GM21723 (cell line): Measurements from ENCODE around the gene CFAP298.
"Not testable (repeated sequence)": the region's sequence is repeated elsewhere in the genome, so short reads cannot be mapped to it uniquely, and the experiment has no call there.

Experiments
- ATAC-seq: cut with Tn5 transposase; IDR thresholded peaks from one replicate; pipeline ENCODE4 v1.9.1; 2021; ENCODE audit warnings: mild to moderate bottlenecking, moderate library complexity; ENCODE audit not compliant: unreplicated experiment

CFAP298 gene, protein sequence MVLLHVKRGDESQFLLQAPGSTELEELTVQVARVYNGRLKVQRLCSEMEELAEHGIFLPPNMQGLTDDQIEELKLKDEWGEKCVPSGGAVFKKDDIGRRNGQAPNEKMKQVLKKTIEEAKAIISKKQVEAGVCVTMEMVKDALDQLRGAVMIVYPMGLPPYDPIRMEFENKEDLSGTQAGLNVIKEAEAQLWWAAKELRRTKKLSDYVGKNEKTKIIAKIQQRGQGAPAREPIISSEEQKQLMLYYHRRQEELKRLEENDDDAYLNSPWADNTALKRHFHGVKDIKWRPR

DNA sequence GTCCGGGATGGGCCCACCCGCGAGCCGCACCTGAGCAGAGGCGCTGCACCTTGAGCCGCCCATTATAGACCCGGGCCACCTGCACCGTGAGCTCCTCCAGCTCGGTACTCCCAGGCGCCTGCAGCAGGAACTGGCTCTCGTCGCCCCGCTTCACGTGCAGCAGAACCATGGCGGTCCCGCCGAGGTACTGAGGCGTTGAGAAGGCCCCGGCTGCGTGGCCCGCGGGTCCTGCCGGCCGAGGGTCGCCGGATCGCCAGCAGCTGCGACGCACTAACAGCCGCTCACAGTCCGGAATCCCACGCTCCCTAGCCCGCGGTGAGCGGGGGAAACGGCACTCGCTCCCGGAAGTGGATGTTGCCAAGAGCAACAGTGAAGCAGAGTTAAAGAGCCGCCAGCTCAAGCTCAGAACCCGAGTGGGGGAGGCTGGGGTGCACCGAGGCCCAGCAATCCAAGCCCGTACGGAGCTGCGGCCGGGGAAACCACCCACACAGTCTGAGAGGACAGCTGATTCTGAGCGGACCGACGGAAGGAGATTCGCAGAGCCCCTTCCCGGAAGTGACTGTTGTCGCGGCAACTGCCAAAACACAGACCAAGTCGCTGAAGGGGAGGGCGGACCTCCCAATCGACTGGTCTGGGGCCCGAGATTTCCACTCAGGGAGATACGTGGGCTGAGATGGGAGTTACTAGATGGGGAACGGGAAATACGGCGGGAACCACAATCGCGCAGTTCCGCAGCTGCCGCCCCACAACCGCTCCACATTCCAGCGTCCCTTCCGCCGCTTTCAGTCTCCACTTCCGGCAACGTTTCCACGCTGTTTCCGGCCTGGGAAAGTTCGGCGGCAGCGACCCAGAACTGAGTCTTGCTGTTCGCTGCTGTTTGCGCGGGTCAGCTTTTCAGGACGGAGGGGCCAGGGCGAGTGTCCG is at the start of gene CFAP298:
CFAP298 (minus strand) TSS at position 303 of the 924 bp plus-strand sequence; CDS start at position 169, 134 bp downstream.
- ATAC-seq: peak; percentile 92

DNA sequence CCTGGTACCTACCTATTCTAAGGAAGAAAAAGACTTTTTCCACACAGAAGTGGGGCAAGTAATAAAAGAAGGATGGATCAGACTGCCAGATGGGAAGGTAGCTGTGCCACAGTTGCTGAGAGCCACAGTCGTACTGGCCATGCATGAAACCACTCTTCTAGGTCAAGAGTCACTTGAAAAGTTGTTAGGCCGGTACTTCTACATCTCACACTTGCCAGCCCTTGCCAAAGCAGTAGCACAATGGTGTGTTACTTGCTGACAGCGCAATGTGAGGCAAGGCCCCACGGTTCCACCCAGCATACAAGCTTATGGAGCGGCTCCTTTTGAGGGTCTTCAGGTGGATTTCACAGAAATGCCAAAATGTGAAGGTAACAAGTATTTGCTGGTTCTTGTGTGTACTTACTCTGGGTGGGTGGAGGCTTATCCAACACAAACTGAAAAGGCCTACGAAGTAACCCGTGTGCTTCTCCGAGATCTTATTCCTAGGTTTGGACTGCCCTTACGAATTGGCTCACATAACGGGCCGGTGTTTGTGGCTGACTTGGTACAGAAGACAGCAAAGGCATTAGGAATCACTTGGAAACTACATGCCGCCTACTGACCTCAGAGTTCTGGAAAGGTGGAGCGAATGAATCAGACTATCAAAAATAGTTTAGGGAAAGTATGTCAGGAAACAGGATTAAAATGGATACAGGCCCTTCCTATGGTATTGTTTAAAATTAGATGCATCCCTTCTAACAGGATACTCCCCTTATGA is 49.0 kb upstream of the CFAP298 start:
- ATAC-seq: not testable (repeated sequence)

DNA sequence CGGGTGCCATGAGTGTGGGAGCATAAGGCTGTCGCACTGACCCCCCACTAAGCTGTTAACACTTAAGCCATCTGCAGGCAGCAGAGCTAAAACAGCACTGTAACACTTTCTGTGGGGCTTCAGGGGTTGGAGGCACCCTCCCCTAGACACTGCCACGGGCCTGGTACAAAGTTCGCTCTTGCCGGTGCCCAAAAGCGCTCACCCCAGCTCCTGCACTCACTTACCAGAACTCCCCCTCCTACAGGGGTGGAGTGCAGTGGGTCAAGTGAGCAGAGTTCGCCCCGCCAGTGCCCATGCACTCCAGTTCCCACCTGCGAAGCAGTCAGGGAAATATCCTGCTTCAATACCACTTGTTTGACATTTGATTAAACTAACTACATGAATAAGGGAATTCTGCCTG is 46.3 kb upstream of the CFAP298 start:
- ATAC-seq: no peak

DNA sequence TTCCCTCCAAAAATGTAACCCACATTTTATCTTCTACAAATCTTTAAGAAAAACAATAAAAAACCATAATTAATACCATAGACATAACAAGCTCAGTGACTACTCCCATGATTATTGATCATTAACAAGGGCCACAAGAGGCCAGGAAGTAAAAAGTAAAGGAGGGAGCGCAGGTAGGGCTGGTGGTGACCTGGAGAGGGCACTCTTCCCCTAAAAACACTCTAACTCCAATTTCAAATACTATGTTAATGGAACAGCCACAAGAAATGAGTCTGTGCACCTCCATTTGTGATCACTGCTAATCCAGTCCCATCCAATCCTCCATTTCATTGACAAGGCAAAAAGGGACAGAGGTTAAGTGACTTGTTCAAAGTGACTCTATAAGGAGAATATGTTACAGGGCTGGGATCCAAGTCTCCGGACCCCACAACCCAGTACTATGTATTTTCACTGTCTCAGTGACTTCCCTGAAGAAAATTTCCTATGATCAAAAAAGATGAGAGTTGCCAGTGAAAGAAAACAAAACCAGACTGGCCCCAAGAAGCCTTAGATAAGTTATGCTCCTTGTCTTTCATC is 41.2 kb upstream of the CFAP298 start:
- peak; percentile 60 for ATAC-seq

DNA sequence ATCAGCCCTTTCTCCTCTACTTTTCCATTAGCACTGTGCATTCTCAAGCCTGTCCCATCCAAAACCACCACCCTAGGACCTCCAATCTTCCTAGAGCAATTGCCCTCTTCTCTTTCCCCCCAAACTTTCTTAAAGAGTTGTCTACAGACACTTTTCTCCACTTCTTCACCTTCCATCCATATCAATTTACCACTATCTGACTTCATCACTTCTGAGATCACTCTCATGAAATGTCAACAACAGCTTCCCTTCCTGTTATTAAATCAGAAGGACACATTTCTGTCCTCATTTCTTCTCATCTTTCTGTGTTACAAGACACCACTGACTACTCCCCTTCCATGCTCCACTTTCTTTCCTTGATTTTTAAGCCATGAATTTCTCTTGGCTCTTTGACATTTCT is 36.0 kb upstream of the CFAP298 start:
- no peak for ATAC-seq

DNA sequence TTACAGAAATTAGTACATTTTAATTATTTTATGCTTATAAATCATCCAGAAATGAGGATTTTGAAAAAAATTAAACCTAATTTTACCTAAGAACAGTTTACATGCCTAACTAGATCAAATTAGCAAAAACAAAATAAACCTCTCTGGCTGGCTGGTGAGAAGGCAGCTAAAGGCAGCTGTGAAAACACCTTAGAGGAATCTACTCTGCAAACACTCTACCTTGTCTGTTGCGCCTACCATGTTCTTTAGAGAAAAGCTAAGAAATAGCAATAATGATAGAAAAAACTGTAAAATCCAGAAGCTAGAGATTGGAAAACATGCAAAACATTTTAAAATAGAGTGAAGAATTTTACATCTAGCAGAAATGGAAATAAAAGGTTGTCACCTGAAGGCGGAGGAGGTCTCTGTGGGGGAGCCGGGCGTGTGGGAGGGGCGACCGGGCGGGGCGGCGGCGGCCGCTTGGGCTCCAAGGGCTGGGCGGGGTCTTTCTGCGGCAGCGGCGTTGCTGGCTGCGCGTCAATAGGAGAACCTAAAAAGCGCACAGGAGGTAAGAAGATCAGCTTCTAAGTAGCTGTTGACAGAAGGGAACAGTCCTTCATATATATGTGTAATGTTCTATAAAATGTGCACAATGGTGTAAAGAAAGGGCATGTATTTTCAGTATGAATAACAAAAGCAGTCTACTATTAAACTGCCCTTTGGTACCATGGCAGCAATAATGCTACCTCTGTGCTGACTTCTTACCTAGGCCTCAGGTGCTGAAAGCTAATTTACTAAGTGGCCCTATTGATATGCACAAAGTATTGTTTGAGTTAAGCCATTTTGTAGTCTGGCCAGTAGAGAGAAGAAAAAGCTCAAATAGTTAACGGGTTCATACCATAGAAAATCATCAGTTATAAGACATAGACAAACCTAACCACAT is 33.3 kb upstream of the CFAP298 start:
- ATAC-seq: no peak

DNA sequence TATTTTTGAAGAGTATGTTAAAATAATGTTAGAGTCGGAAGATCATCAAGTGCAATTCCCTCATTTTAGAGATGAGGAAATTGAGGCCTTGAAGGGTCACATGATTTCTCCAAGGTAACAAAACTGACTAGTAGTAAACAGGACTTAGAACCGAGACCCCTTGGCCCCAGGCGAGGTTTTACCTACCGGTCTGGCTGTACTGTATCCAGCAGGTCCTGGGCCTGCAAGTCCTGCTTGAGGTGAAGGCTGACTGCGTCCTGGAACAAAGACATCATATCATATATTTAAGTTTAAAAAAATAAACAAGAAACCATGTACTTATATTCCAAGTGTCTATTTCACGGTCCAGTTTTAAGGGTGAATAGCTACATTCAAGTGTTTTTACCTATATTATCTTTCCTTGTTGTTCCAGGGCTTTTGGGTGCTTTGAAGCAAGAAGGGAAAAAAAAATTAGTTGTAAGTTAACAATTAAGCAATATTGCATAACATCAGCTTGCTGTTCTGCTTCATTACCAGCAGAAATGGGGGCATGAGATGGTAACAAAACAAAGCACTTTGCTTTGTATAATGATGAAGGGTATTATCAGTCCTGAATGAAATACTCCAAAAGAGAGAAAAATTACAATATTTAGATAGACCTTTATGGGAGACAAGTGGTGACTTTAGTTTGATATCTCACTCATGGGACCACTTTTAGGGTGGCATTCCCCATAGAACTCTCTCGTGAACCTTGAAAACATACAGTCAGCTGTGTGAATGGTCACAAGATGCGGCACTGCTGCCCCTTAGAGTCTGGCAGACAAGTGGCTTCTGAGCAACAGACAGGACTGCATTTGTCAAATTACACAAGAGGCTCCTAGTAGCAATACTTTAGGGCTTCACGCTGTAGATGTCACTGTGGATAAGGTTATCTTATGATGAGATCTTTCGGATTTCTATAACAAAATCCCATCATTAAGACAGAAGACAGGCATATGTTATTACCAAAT is 29.8 kb upstream of the CFAP298 start:
- no peak for ATAC-seq

DNA sequence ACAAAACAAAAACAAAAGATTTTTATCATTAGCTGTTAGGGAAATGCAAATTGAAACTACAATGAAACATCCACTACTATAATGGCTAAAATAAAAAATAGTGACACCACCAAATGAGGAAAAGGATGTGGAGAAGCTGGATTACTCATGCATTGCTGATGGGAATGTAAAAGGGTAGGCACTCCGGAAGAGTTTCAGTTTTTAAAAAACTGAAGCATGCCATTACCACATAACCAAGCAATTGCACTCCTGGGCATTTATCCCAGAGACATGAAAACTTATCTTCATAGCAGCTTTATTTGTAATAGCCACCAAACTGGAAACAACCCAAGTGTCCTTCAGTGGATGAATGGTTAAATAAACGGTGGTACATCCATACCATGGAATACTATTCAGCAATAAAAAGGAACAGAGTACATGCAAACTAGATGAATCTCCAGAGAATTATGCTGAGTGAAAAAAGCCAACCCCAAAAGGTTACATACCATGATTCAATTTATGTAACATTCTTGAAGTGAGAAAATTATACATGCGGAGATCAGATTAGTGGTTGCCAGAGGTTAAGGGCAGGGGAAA is 14.5 kb upstream of the CFAP298 start:
- no peak for ATAC-seq

DNA sequence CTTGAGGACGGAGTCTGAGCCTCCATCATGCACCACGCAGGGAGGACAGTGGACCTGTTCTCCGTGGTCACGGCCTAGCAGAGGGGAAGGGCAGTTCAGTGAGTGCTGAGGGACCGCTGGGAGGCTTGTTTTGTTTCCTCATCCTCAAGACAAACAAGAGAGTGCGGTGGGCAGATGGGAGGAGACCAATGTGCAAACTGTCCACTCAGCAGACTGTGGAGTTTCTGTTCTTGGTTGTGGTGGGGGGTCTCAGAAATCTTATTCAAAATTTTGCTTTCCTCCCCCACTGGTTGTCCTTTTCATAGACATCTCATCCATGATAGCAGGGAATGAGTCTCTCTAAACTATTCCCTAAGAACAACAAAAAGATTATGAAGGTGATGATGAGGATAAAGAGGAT is 6.0 kb upstream of the CFAP298 start:
- not testable (repeated sequence) for ATAC-seq

DNA sequence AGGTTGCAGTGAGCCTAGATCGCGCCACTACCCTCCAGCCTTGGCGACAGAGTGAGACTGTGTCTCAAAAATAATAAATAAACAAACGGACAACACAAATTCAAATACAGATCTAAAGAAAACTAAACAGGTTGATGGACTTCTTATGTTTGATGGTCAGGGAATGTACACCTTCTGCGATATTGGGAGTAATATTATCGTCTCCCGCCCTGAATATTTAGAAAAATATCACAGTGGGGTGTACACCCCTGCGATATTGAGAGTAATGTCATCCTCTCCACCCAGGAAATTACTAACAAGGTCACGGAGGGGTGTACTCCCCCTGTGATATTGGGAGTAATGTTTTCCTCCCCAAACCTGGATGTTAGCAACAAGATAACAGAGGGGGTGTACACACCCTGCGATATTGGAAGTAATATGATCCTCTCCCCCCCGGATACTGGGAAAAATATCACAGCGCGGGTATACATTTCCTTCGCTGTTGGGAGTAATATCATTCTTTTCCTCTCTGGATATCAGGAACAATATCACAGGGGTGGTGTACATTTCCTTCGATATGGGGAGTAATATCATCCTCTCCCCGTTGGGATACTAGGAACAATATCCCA is 1.4 kb upstream of the CFAP298 start:
- no peak for ATAC-seq

DNA sequence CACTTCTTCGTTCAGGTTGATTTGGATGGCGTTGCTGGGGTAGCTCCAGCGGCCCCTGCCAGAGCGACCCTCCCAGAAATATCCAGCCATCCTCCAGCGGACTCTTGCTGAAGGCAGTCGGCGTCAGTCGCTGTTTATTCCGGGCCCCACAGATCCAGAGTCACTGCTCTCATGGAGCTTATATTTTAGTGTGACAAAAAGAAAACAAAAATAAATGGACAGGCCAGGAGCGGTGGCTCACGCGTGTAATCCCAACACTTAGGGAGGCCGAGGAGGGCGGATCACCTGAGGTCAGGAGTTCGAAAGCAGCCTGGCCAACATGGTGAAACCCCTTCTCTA is 791 bp upstream of the CFAP298 start:
- ATAC-seq: no peak

DNA sequence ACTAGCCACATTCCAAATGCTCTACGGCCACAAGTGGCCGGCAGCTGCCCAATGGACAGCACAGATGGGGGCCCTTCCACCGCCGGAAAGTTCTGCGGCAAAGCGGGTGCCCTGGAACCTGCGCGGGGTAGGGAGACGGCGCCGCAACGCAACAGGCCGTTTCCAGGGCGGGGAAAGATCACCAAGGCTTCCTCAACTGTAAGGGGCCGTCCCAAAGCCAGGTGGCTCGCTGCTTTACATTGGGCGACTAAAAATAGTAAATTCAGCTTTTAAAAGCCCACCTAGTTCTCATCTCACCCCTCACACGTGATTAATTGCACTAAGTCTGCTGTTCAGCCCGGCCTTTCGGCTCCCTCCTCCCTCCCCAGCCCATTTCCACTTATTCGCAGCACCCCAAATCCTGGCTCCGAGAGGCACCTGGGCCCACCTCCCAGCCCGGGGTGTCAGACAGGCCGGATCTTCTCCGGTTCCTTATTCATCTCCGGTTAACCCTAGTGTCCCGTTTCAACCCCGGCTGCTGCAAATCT is 643 bp downstream of the CFAP298 start:
- peak; percentile 39 for ATAC-seq

DNA sequence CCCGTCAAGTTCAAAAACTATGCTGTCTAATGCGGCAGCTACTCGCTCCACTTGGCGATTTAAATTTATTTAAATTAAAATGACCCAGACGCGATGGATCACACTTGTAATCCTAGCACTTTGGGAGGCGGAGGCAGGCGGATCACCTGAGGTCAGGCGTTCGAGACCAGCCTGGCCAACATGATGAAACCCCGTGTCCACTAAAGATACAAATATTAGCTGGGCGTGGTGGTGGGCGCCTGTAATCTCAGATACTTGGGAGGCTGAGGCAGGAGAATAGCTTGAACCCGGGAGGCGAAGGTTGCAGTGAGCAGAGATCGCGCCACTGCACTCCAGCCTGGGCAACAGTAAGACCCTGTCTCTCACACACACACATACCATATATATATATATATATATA is 1.2 kb downstream of the CFAP298 start:
- not testable (repeated sequence) for ATAC-seq

DNA sequence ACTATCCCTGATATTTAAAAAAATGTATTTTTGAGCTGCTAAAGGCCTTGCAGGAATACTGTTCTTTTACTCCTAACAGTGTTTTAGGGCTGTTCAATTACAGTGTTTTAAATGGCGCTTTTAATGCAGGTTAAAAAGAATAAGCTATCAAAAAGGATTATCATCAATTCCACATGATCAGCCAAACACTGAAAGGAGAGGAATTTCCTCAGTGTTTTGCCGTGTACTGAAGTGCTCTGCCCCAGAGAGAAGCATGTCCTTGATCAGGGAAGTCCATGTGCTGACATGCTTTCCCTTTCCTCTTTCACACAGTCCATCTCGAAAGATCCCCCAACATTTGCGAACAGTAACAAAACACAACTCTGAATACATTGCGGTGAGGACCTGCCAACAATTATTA is 3.3 kb downstream of the CFAP298 start:
- no peak for ATAC-seq

DNA sequence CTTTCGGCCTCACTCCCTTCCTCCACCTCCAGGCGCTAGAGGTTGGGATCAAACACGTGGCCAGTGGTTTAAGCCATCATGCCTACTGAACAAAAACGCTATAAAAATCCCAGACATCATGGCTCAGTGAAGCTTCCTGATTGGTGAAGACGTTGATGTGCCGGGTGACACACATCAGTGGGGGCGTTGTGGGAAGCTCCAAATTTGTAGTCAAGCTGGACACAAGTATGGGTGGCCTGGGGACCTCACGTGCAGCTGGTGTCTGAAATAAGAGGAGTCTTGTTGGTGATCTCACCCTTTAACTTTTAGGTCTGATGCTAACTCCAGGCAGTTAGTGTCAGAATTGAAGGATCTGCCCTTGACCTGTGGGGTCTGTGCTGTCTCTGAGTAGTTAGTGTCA is 6.7 kb downstream of the CFAP298 start:
- ATAC-seq: no peak

DNA sequence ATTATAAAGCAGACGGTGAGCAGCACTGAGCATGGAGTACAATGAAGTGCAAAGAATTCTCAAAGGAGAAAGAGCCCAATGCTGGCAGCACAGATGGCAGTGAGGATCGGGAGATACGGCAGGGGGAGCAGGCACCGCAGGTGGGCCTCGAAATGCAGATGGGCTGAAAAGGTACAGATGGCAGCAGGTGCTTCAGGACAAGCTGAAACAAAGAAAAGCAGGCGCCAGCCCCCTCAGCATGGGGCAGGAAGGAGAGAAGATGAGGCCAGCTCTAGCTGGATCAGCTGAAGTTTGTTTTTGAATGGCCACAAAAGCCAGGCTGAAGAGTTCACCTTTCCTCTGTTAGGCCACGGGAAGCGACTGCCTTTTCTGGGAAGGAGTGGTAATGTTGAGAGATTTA is 7.7 kb downstream of the CFAP298 start:
- ATAC-seq: no peak

DNA sequence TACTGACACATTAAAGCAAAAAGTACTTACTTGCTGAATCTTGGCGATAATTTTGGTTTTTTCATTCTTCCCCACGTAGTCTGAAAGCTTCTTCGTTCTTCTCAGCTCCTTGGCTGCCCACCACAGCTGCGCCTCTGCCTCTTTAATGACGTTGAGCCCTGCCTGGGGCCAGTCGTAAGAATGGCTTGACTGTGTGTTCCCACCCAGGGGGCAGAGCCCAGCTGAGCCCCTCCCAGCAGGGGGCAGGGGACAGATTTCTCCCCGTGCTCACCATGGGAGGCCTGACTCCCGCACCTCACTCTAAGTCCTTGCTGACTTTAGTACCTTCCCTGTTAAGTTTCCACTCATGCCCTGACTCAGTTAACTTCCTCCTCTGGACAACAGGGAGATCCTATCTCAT is 9.0 kb downstream of the CFAP298 start:
- no peak for ATAC-seq

DNA sequence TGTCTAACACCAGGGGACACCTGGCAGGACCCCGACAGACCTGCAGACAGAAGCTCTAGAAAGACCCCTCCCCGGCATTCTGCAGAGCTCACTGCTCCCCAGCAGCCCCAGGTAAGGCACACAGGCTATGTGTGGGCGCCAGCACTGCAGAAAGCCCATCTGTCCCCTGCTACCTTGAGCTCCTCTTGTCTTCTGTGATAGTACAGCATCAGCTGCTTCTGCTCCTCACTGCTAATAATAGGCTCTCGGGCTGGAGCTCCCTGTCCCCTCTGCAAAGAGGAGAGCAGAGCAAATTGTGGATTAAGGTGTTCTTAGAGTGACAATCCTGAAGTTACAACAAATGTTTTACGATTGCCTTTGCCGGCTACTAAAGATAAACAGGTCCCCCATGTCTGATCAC is 10.1 kb downstream of the CFAP298 start:
- ATAC-seq: no peak
